ENCODE measurements around the gene CTDP1. TPM values are rescaled to one million over a fixed set of nuclear protein-coding genes. Genes with fewer than 3 reads are reported as not detected.

CTDP1 gene
- total RNA-seq, 1 donor from 2014 or later: 23.1 TPM

DNA sequence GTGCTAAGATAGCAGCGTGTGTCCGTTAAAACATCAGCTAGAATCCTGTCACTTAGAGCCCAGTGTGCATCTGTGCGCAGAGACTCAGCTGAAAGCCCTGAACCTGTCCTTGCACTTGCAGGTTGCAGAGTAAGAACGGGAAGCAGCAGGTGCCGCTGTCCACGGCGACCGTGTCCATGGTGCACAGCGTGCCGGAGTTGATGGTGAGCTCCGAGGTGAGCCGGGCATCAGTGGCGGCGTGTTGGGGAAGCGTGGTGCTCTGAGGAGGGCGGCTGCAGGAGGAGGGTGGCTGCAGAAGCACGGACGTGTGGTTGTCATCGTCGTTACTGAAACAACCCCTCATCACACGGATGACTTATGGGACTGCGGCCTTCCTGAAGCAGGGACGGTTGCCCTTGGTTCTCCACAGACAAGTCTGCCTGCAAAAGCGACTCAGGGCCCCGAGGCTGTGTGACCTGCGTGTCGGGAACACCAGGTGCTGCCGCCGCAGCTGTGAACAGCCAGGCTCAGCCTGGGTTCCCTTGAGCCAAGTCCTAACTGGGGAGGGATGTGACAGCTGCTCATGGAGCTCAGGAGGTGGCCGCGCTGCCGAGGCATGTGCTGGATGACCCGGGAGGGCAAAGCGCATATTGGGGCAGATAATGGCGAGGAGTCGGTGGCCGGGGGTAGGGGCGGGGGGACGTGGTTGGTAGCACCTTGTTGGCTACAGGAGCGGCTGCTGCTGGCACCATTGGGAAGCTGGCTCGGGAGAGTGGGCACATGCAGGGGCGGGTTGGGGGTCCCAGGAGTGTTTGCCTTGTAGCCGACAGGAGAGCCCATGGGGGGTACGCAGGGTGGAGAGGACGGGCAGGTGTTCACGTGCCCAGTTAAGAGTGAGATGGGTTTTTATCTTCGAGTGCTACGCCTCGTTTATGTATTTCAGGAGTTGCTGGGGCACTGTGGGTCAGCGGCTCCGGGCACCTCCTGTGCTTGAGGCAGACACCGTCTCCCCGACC is 16.6 kb downstream of the CTDP1 start:
- Mint-ChIP-seq H3K9me3 (ENCODE audit: unreplicated experiment) (no peaks in the 10 kb centered on the region), H3K27me3 (ENCODE audit: unreplicated experiment) (no peaks in the 10 kb centered on the region)
- DNase-seq (ENCODE audit: extremely low spot score, unreplicated experiment): no peak

DNA sequence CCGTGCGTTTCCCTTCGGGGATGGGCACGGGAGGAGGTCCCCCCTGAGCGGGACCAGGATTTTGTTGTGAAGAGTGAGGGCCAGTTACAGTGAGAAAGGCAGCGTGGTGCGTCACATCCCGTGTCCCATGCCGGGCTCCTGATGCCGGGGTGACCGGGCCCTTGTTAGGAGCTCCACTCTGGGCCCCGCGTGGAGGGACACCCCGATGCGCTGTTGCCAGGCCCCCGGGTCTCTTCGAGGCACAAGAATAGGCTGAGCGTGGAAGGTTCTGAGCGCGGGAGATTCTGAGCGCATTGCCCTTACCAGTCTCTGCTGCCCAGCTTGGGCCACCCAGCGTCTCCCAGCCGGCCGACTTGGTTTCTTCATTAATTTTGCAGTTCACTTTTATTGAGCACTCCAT is 17.6 kb downstream of the CTDP1 start:
- H3K27ac Mint-ChIP-seq (ENCODE audit: unreplicated experiment): no peak overlapping the region
- peaks cover 29% of the 10 kb centered on the region for H3K36me3 Mint-ChIP-seq (ENCODE audit: unreplicated experiment)
- TF ChIP-seq, protein P1, sequence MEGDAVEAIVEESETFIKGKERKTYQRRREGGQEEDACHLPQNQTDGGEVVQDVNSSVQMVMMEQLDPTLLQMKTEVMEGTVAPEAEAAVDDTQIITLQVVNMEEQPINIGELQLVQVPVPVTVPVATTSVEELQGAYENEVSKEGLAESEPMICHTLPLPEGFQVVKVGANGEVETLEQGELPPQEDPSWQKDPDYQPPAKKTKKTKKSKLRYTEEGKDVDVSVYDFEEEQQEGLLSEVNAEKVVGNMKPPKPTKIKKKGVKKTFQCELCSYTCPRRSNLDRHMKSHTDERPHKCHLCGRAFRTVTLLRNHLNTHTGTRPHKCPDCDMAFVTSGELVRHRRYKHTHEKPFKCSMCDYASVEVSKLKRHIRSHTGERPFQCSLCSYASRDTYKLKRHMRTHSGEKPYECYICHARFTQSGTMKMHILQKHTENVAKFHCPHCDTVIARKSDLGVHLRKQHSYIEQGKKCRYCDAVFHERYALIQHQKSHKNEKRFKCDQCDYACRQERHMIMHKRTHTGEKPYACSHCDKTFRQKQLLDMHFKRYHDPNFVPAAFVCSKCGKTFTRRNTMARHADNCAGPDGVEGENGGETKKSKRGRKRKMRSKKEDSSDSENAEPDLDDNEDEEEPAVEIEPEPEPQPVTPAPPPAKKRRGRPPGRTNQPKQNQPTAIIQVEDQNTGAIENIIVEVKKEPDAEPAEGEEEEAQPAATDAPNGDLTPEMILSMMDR (IDR thresholded peaks at IDR 0.05): no peak
- no peaks in the 10 kb centered on the region for H3K9me3 Mint-ChIP-seq (ENCODE audit: unreplicated experiment)
- H3K27me3 Mint-ChIP-seq (ENCODE audit: unreplicated experiment): no peaks in the 10 kb centered on the region
- H3K4me1 Mint-ChIP-seq (ENCODE audit: unreplicated experiment): peaks cover 20% of the 10 kb centered on the region
- no peak for DNase-seq (ENCODE audit: extremely low spot score, unreplicated experiment)
- H3K4me3 Mint-ChIP-seq (ENCODE audit: unreplicated experiment): no peak overlapping the region

More for the DNA sequence above, 16.6 kb downstream of the CTDP1 start:
- Mint-ChIP-seq H3K27ac (ENCODE audit: unreplicated experiment) (no peak overlapping the region), H3K4me1 (ENCODE audit: unreplicated experiment) (peaks cover 20% of the 10 kb centered on the region), H3K4me3 (ENCODE audit: unreplicated experiment) (no peak overlapping the region), H3K36me3 (ENCODE audit: unreplicated experiment) (peaks cover 29% of the 10 kb centered on the region)
- TF ChIP-seq, protein P1 (IDR thresholded peaks at IDR 0.05): no peak

GRCh38 chr18:79697976-79698375 is 18.4 kb downstream of the CTDP1 start:
- no peak for DNase-seq (ENCODE audit: extremely low spot score, unreplicated experiment)
- TF ChIP-seq, protein P1 (IDR thresholded peaks at IDR 0.05): no peak
- peaks cover 13% of the 10 kb centered on the region for H3K4me1 Mint-ChIP-seq (ENCODE audit: unreplicated experiment)
- H3K27me3 Mint-ChIP-seq (ENCODE audit: unreplicated experiment): no peaks in the 10 kb centered on the region
- peaks cover 29% of the 10 kb centered on the region for H3K36me3 Mint-ChIP-seq (ENCODE audit: unreplicated experiment)
- H3K9me3 Mint-ChIP-seq (ENCODE audit: unreplicated experiment): no peaks in the 10 kb centered on the region
- H3K4me3 Mint-ChIP-seq (ENCODE audit: unreplicated experiment): no peak overlapping the region
- no peak overlapping the region for H3K27ac Mint-ChIP-seq (ENCODE audit: unreplicated experiment)

DNA sequence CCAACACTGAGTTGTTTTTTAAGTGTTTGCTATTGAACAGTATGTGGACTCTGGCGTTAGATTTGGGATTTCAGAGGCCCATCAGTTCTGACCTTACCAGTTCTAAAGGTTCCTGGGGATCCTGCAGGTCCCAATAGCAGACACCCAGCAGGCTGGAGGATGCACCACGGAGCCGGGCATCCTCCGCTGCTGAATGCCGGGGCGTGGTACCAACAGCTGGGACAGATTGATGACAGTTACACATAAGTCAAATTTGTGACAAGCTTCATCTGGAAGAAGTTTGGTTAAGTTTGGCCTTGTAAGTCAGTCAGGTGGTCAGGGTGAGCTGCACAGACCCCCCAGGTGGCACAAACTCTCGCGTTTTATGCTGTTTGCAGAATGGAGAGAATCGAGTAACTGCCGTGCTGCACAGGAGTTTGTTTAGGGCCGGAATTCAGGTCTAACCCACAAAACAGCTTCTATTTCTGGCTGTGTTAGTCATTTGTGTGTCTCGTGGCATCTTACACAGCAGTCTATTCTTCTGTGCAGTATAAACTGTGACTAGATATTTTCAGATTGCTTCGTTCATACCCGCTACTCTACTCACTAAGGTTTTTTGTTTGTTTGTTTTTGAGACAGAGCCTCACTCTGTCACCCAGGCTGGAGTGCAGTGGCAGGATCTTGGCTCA is 19.2 kb downstream of the CTDP1 start:
- TF ChIP-seq, protein P1 (IDR thresholded peaks at IDR 0.05): no peak
- Mint-ChIP-seq H3K27ac (ENCODE audit: unreplicated experiment) (no peak overlapping the region), H3K36me3 (ENCODE audit: unreplicated experiment) (peaks cover 32% of the 10 kb centered on the region), H3K4me1 (ENCODE audit: unreplicated experiment) (peaks cover 7% of the 10 kb centered on the region), H3K9me3 (ENCODE audit: unreplicated experiment) (no peaks in the 10 kb centered on the region), H3K4me3 (ENCODE audit: unreplicated experiment) (no peak overlapping the region), H3K27me3 (ENCODE audit: unreplicated experiment) (no peaks in the 10 kb centered on the region)
- DNase-seq (ENCODE audit: extremely low spot score, unreplicated experiment): no peak

GRCh38 chr18:79699653-79700052 is 20.1 kb downstream of the CTDP1 start:
- DNase-seq (ENCODE audit: extremely low spot score, unreplicated experiment): no peak
- no peak overlapping the region for H3K4me3 Mint-ChIP-seq (ENCODE audit: unreplicated experiment)
- no peaks in the 10 kb centered on the region for H3K27me3 Mint-ChIP-seq (ENCODE audit: unreplicated experiment)
- H3K9me3 Mint-ChIP-seq (ENCODE audit: unreplicated experiment): no peaks in the 10 kb centered on the region
- peaks cover 35% of the 10 kb centered on the region for H3K36me3 Mint-ChIP-seq (ENCODE audit: unreplicated experiment)
- TF ChIP-seq, protein P1 (IDR thresholded peaks at IDR 0.05): no peak
- H3K27ac Mint-ChIP-seq (ENCODE audit: unreplicated experiment): no peak overlapping the region
- peaks cover 5% of the 10 kb centered on the region for H3K4me1 Mint-ChIP-seq (ENCODE audit: unreplicated experiment)

All from osteocyte (in vitro differentiated cells).